ENCODE results near the gene MX2. TPM values are rescaled to one million over a fixed set of nuclear protein-coding genes. Genes with fewer than 3 reads are reported as not detected.

MX2 gene
- total and polyA plus RNA-seq, 2 of the 4 experiments (the other 2 are of a cell fraction) = 0.53 to 0.54 TPM

- H2BK15ac ChIP-seq (ENCODE audit: low read depth, low read length) = no peak overlapping the region
- no TSS peak for BruUV-seq (replicated peaks)
- H2AK5ac ChIP-seq (ENCODE audit: low read depth, low read length) = no peak overlapping the region
- no peak overlapping the region for H2BK20ac ChIP-seq (ENCODE audit: low read depth, low read length)
- CTCF ChIA-PET = no interaction called here
- no peaks in the 10 kb centered on the region; the same call in 1 of the 2 replicates for H3K27me3 ChIP-seq (ENCODE audit: control insufficient read depth, insufficient read depth, low read length)
- no peak overlapping the region for H3K4ac ChIP-seq (ENCODE audit: low read depth, low read length)
- no peak for ATAC-seq (ENCODE audit: low read depth)
- no peak overlapping the region for H2AK9ac ChIP-seq (replicated peaks; ENCODE audit: low read depth, low read length, poor library complexity)
- H3K4me3 ChIP-seq (ENCODE audit: insufficient read depth, low read depth, low read length) = no peak overlapping the region
- no peaks in the 10 kb centered on the region for H3K79me1 ChIP-seq (ENCODE audit: low read depth in 1 of 2, low read length in 2 of 2)
- no peak overlapping the region for H3K9ac ChIP-seq (ENCODE audit: low read depth, low read length)
- no peak overlapping the region for H4K91ac ChIP-seq (ENCODE audit: insufficient read depth, low read depth, low read length)
- H4K8ac ChIP-seq (ENCODE audit: low read depth in 2 of 2, low read length in 2 of 2) = no peak overlapping the region
- WGBS, 2 experiments (ENCODE audit: extremely low coverage in 2 of 2, insufficient read length in 1 of 2) = 62% methylated on average over 2 of the region's 4 CpGs; no CpG with 5 or more reads in 1 of the 2 experiments
- in situ Hi-C loops (cut with MboI; ENCODE audit: low sequenced_read_pairs) (no loop called here), intact Hi-C loops (cut with micrococcal nuclease) (no loop called here), dilution Hi-C loops (cut with HindIII; ENCODE audit: low sequenced_read_pairs, unreplicated experiment) (no loop called here)
- H3K23ac ChIP-seq (ENCODE audit: low read depth, low read length) = no peak overlapping the region
- H3K18ac ChIP-seq (ENCODE audit: low read depth, low read length) = no peak overlapping the region
- H3K9me3 ChIP-seq (ENCODE audit: control insufficient read depth, insufficient read depth, low read length) = no peaks in the 10 kb centered on the region; the same call in 1 of the 2 replicates
- TF ChIP-seq BHLHE40 (IDR thresholded peaks at IDR 0.05; ENCODE audit: low read depth, low read length) (no peak), MAFK (IDR thresholded peaks at IDR 0.05; ENCODE audit: low read depth, low read length) (no peak), CEBPB (IDR thresholded peaks at IDR 0.05; ENCODE audit: low read depth, low read length) (no peak)
- no peak overlapping the region for H3K14ac ChIP-seq (replicated peaks; ENCODE audit: low read depth, low read length)
- no peak overlapping the region for H4K5ac ChIP-seq (ENCODE audit: low read depth, low read length)
- DNase-seq = no peak
- no peaks in the 10 kb centered on the region for H3K9me1 ChIP-seq (ENCODE audit: insufficient read depth, low read length)
- H4K20me1 ChIP-seq (ENCODE audit: insufficient read depth, low read length) = no peaks in the 10 kb centered on the region
- no peak overlapping the region for H3K56ac ChIP-seq (ENCODE audit: extremely low read depth, insufficient read depth, low read length)
- no peak overlapping the region for H3K27ac ChIP-seq (ENCODE audit: insufficient read depth, low read length)
- peak overlapping the region; percentile 34 for H2AFZ ChIP-seq (replicated peaks; ENCODE audit: low read length, poor library complexity)
- H3K36me3 ChIP-seq (ENCODE audit: control insufficient read depth, insufficient read depth, low read length) = no peaks in the 10 kb centered on the region
- H2BK120ac ChIP-seq (ENCODE audit: low read depth, low read length) = no peak overlapping the region
- no peak overlapping the region for H2BK5ac ChIP-seq (ENCODE audit: low read depth, low read length, poor library complexity, severe bottlenecking)
- POLR2A ChIA-PET (ENCODE audit: unreplicated experiment) = no interaction called here
- H3K4me2 ChIP-seq (ENCODE audit: low read depth, low read length) = no peak overlapping the region
- peaks cover 4% of the 10 kb centered on the region for H3K4me1 ChIP-seq (ENCODE audit: control insufficient read depth, insufficient read depth, low read length)
These were observed 6.9 kb downstream of the MX2 start for GRCh38 chr21:41368735-41369104.
